IMR-90 (cell line): ENCODE results near the gene PRKCE. TPM values are rescaled to one million over a fixed set of nuclear protein-coding genes. Genes with fewer than 3 reads are reported as not detected.

Experiments
- ATAC-seq: fragments of 200-7000 bp; cut with Tn5 transposase; 2 replicates; pipeline ENCODE4 v1.9.1; 2020; ENCODE audit warnings: low read depth, mild to moderate bottlenecking, moderate library complexity
- BruUV-seq: library from RNA; stranded (reverse); fragments of 400-500 nt; replicated peaks from 2 replicates; lab custom pipeline; 2021; lab: Mats Ljungman, UMichigan
- CTCF ChIA-PET: fragments of 300-600 bp; formaldehyde crosslinking; extraction: SDS; loops from one replicate; lab custom pipeline; 2021; ENCODE audit warnings: antibody characterized with exemption; lab: Yijun Ruan, JAX
- POLR2A ChIA-PET: fragments of 300-600 bp; sonication (Branson Sonifier 250); formaldehyde crosslinking; loops from one replicate; lab custom pipeline; 2022; ENCODE audit warnings: antibody characterized with exemption; ENCODE audit not compliant: unreplicated experiment; lab: Charles Lee
- DNase-seq: peaks from one replicate; pipeline ENCODE4 v3.0.0; 2013
- H2AFZ ChIP-seq: replicated peaks from 2 replicates; pipeline ENCODE3; 2013; ENCODE audit warnings: low read length, mild to moderate bottlenecking; ENCODE audit not compliant: poor library complexity
- H2AK5ac ChIP-seq: 2 replicates; pipeline ENCODE4 v1.6.1; 2013; ENCODE audit warnings: low read depth, low read length, inconsistent platforms
- H2AK9ac ChIP-seq: replicated peaks from 2 replicates; pipeline ENCODE3; 2013; ENCODE audit warnings: mild to moderate bottlenecking, low read depth, low read length, moderate library complexity; ENCODE audit not compliant: poor library complexity
- H2BK120ac ChIP-seq: 2 replicates; pipeline ENCODE4 v1.6.1; 2013; ENCODE audit warnings: low read depth, low read length, inconsistent platforms
- H2BK15ac ChIP-seq: 3 replicates; pipeline ENCODE4 v1.6.1; 2013; ENCODE audit warnings: low read depth, low read length, inconsistent platforms
- H2BK20ac ChIP-seq: 2 replicates; pipeline ENCODE4 v1.6.1; 2013; ENCODE audit warnings: low read depth, mild to moderate bottlenecking, inconsistent platforms, low read length, moderate library complexity
- H2BK5ac ChIP-seq: 2 replicates; pipeline ENCODE4 v1.6.1; 2013; ENCODE audit warnings: mild to moderate bottlenecking, low read depth, low read length, inconsistent platforms; ENCODE audit not compliant: poor library complexity, severe bottlenecking
- H3K14ac ChIP-seq: replicated peaks from 2 replicates; pipeline ENCODE4 v1.6.1; 2013; ENCODE audit warnings: low read depth, low read length, inconsistent platforms
- H3K18ac ChIP-seq: 2 replicates; pipeline ENCODE4 v1.6.1; 2013; ENCODE audit warnings: low read depth, low read length, control low read depth
- H3K23ac ChIP-seq: 2 replicates; pipeline ENCODE4 v1.6.1; 2013; ENCODE audit warnings: low read depth, low read length, inconsistent platforms
- H3K27ac ChIP-seq: 2 replicates; pipeline ENCODE4 v1.5.1; 2013; ENCODE audit warnings: mild to moderate bottlenecking, control low read depth, low read length; ENCODE audit not compliant: insufficient read depth
- H3K27me3 ChIP-seq: 2 replicates; pipeline ENCODE4 v1.6.1; 2013; ENCODE audit warnings: low read length; ENCODE audit not compliant: control insufficient read depth, insufficient read depth
- H3K36me3 ChIP-seq: 2 replicates; pipeline ENCODE4 v1.6.1; 2013; ENCODE audit warnings: low read length, mixed read lengths; ENCODE audit not compliant: control insufficient read depth, insufficient read depth
- H3K4ac ChIP-seq: 2 replicates; pipeline ENCODE4 v1.6.1; 2013; ENCODE audit warnings: low read depth, low read length, inconsistent platforms
- H3K4me1 ChIP-seq: 2 replicates; pipeline ENCODE4 v1.6.1; 2013; ENCODE audit warnings: low read length, mixed read lengths; ENCODE audit not compliant: control insufficient read depth, insufficient read depth
- H3K4me2 ChIP-seq: 2 replicates; pipeline ENCODE4 v1.6.1; 2013; ENCODE audit warnings: low read depth, mild to moderate bottlenecking, control low read depth, low read length, moderate library complexity
- H3K4me3 ChIP-seq: 2 replicates; pipeline ENCODE4 v1.5.1; 2013; ENCODE audit warnings: low read depth, mild to moderate bottlenecking, control low read depth, low read length, moderate library complexity; ENCODE audit not compliant: insufficient read depth
- H3K56ac ChIP-seq: 2 replicates; pipeline ENCODE4 v1.6.1; 2013; ENCODE audit warnings: low read length, inconsistent platforms; ENCODE audit not compliant: insufficient read depth; ENCODE audit errors: extremely low read depth
- H3K79me1 ChIP-seq, 2 experiments: 2 replicates each; pipeline ENCODE4 v1.6.1; 2013; ENCODE audit warnings: low read length in 2 of 2, inconsistent platforms in 1 of 2, low read depth in 1 of 2
- H3K9ac ChIP-seq: 2 replicates; pipeline ENCODE4 v1.6.1; 2013; ENCODE audit warnings: low read depth, low read length, control low read depth
- H3K9me1 ChIP-seq: 2 replicates; pipeline ENCODE4 v1.6.1; 2013; ENCODE audit warnings: low read length, inconsistent platforms; ENCODE audit not compliant: insufficient read depth
- H3K9me3 ChIP-seq: 2 replicates; pipeline ENCODE4 v1.6.1; 2013; ENCODE audit warnings: low read length; ENCODE audit not compliant: control insufficient read depth, insufficient read depth
- H4K20me1 ChIP-seq: 2 replicates; pipeline ENCODE4 v1.6.1; 2013; ENCODE audit warnings: low read length, inconsistent platforms; ENCODE audit not compliant: insufficient read depth
- H4K5ac ChIP-seq: 2 replicates; pipeline ENCODE4 v1.6.1; 2013; ENCODE audit warnings: mild to moderate bottlenecking, low read depth, low read length, control low read depth
- H4K8ac ChIP-seq, 2 experiments: 2 replicates each; pipeline ENCODE4 v1.6.1; 2013; ENCODE audit warnings: low read depth in 2 of 2, low read length in 2 of 2, control low read depth in 1 of 2, inconsistent platforms in 1 of 2
- H4K91ac ChIP-seq: 2 replicates; pipeline ENCODE4 v1.6.1; 2013; ENCODE audit warnings: low read depth, low read length, inconsistent platforms; ENCODE audit not compliant: insufficient read depth
- POLR2A ChIP-seq: IDR thresholded peaks from 2 replicates; pipeline ENCODE4 v1.6.1; 2012; ENCODE audit warnings: mild to moderate bottlenecking, low read depth, low read length
- RFX5 ChIP-seq: IDR thresholded peaks from 2 replicates; pipeline ENCODE4 v1.8.0; 2012; ENCODE audit warnings: low read depth, mild to moderate bottlenecking, low read length, moderate library complexity
- SMC3 ChIP-seq: fragments of 150-350 bp; IDR thresholded peaks from 2 replicates; pipeline ENCODE4 v1.6.1; 2016; ENCODE audit warnings: low read depth, mild to moderate bottlenecking, antibody characterized with exemption, low read length, moderate library complexity
- WGBS, 2 experiments: methylation state at CpG; one replicate each; pipeline versions ENCODE4 v1.1.5 to v1.1.7; 2013; ENCODE audit warnings: missing lambda C conversion rate in 2 of 2; ENCODE audit not compliant: insufficient read length in 1 of 2; ENCODE audit errors: extremely low coverage in 2 of 2; 5-methylcytosine and 5-hydroxymethylcytosine counted together
- dilution Hi-C: fragments of 300-500 bp; cut with HindIII; formaldehyde crosslinking; loops from one replicate; pipeline ENCODE4 v1.14.3; 2018; ENCODE audit warnings: low sequenced_read_pairs; ENCODE audit not compliant: unreplicated experiment
- in situ Hi-C: fragments of 300-500 bp; cut with MboI; formaldehyde crosslinking; loops from 3 replicates; pipeline ENCODE4 v1.14.3; 2019; ENCODE audit warnings: low sequenced_read_pairs, inconsistent platforms, mixed read lengths
- intact Hi-C: fragments of 100-400 bp; cut with micrococcal nuclease; formaldehyde crosslinking; loops from 2 replicates; pipeline ENCODE4 v1.10.0; 2022
- polyA plus RNA-seq, 3 experiments: library from polyadenylated mRNA; depleted of rRNA; stranded (reverse); fragments of >200 nt; gene quantifications; 2 replicates each; pipeline ENCODE4 v1.2.3, GENCODE V29; 2012; ENCODE audit warnings: low replicate concordance in 1 of 3
- total RNA-seq: library from RNA; depleted of rRNA; stranded (reverse); fragments of >200 nt; gene quantifications from 2 replicates; pipeline ENCODE4 v1.2.3, GENCODE V29; 2012
- TF ChIP-seq, protein P1 (sequence below): fragments of 150-350 bp; IDR thresholded peaks from 2 replicates; pipeline ENCODE4 v1.6.1; 2017; ENCODE audit warnings: mild to moderate bottlenecking, antibody characterized with exemption, low read length, low read depth

The PRKCE gene
- total and polyA plus RNA-seq, 2 of the 4 experiments (the other 2 are of a cell fraction): 8.1 to 32.4 TPM

DNA sequence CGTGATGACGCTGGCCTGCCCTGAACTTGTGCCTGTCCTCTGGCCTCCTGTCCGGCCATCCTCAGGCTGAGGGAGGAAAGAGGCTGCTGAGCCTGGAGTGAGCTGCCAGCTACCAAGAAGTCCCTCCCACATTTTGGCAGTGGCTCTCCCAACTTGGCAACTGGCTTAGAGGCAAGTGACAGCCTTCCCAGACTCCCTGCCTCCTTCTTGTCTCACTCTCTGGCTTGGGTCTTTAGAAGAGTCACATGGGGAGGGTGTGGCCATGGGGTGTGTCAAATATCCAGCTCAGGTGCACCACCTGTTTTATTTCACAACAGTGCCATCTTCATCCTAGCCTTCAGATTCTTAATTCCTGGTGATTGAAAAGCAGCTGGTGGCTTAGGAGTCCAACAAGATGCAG is 222.9 kb downstream of the PRKCE start:
- H2BK15ac ChIP-seq: no peak overlapping the region
- no peak for ATAC-seq
- H4K8ac ChIP-seq: no peak overlapping the region
- intact Hi-C loops: no loop called here
- no peak overlapping the region for H2BK5ac ChIP-seq
- no peak overlapping the region for H3K4me3 ChIP-seq
- H4K91ac ChIP-seq: no peak overlapping the region
- no peak overlapping the region for H4K5ac ChIP-seq
- peaks cover 3 to 13% of the 10 kb centered on the region in 2 experiments; a peak in 2 of 4 replicates for H3K79me1 ChIP-seq
- no peak overlapping the region for H3K9ac ChIP-seq
- H2AK9ac ChIP-seq: no peak overlapping the region
- H3K4ac ChIP-seq: no peak overlapping the region
- dilution Hi-C loops: no loop called here
- H3K9me1 ChIP-seq: peaks cover 19% of the 10 kb centered on the region
- no peaks in the 10 kb centered on the region; the same call in 1 of the 2 replicates for H4K20me1 ChIP-seq
- H3K9me3 ChIP-seq: peaks cover 6% of the 10 kb centered on the region
- CTCF ChIA-PET: no interaction called here
- H3K23ac ChIP-seq: no peak overlapping the region
- DNase-seq: no peak
- no peak overlapping the region for H2AK5ac ChIP-seq
- no TSS peak for BruUV-seq
- in situ Hi-C loops: no loop called here
- no peak overlapping the region for H3K18ac ChIP-seq
- no peak overlapping the region for H2BK120ac ChIP-seq
- no peak overlapping the region for H3K56ac ChIP-seq
- H2BK20ac ChIP-seq: no peak overlapping the region
- no CpG with 5 or more reads among the region's 3 CpGs for WGBS, 2 experiments
- POLR2A ChIA-PET: no interaction called here
- no peak overlapping the region for H3K27ac ChIP-seq
- no peak overlapping the region for H3K4me2 ChIP-seq
- H3K4me1 ChIP-seq: peaks cover 6% of the 10 kb centered on the region
- peaks cover 3% of the 10 kb centered on the region for H3K36me3 ChIP-seq
- no peak overlapping the region for H2AFZ ChIP-seq
- no peaks in the 10 kb centered on the region for H3K27me3 ChIP-seq
- no peak overlapping the region for H3K14ac ChIP-seq
- TF ChIP-seq, protein P1, sequence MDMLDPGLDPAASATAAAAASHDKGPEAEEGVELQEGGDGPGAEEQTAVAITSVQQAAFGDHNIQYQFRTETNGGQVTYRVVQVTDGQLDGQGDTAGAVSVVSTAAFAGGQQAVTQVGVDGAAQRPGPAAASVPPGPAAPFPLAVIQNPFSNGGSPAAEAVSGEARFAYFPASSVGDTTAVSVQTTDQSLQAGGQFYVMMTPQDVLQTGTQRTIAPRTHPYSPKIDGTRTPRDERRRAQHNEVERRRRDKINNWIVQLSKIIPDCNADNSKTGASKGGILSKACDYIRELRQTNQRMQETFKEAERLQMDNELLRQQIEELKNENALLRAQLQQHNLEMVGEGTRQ: no peak
- TF ChIP-seq SMC3 (no peak), POLR2A (no peak), RFX5 (no peak)
